Measurements from ENCODE around the gene MEIOB.

Gene MEIOB

GRCh38 chr16:1788708-1789100, 83.3 kb downstream of the MEIOB start:
- no peak overlapping the region for H3K4me2 ChIP-seq
- H4K20me1 ChIP-seq = peaks cover 91% of the 10 kb centered on the region
- TF ChIP-seq Cebpa-rat (IDR thresholded peaks at IDR 0.05) = no peak
- no peak overlapping the region for H3K9ac ChIP-seq
- H3K4me3 ChIP-seq = no peak overlapping the region
- H3K36me3 ChIP-seq = peaks cover 82% of the 10 kb centered on the region
- no peaks in the 10 kb centered on the region for H3K9me3 ChIP-seq
- no peaks in the 10 kb centered on the region for H3K27me3 ChIP-seq
- peaks cover 12% of the 10 kb centered on the region for H3K4me1 ChIP-seq
- H3K27ac ChIP-seq = no peak overlapping the region

GRCh38 chr16:1788095-1788707, 83.8 kb downstream of the MEIOB start:
- Histone ChIP-seq H3K9me3 (no peaks in the 10 kb centered on the region), H3K4me1 (peaks cover 15% of the 10 kb centered on the region), H3K27me3 (no peaks in the 10 kb centered on the region), H3K9ac (no peak overlapping the region), H3K36me3 (peaks cover 82% of the 10 kb centered on the region), H4K20me1 (peaks cover 96% of the 10 kb centered on the region), H3K27ac (no peak overlapping the region), H3K4me3 (no peak overlapping the region), H3K4me2 (no peak overlapping the region)
- no peak for TF ChIP-seq Cebpa-rat (IDR thresholded peaks at IDR 0.05)

DNA sequence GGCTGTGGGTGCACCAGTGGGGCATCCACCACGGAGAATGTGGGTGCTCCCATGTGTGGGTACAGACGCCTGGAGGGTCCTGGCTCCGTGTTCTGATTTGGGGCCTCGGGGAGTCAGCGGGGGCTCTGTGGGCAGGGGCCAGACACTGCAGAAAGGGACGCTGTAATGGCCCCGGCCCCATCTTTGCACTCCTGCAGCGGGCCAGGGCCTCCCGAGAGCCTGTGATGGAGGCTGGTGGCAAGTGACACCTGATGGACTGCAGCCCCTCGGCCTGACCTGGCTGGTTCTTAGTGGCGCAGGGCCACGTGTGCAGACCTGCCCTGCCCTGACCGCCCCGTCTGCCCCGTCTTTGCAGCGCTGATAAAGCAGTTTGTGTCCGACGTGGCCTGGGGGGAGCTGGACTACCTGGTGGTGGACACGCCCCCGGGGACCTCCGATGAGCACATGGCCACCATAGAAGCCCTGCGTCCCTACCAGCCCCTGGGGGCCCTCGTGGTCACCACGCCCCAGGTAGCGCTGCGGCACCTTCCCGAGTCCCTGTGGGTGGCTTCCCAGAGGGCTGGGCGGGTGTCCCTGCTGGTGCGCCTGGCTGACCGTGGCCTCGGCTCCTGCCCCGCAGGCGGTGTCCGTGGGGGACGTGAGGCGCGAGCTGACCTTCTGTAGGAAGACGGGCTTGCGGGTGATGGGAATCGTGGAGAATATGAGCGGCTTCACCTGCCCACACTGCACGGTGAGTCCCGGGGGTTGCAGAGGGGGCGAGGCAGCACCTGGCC, 84.5 kb downstream of the MEIOB start:
- Histone ChIP-seq H3K4me1 (peaks cover 15% of the 10 kb centered on the region), H4K20me1 (peaks cover 96% of the 10 kb centered on the region), H3K27me3 (no peaks in the 10 kb centered on the region), H3K4me3 (no peak overlapping the region), H3K9ac (no peak overlapping the region), H3K4me2 (no peak overlapping the region), H3K36me3 (peaks cover 78% of the 10 kb centered on the region), H3K9me3 (no peaks in the 10 kb centered on the region), H3K27ac (no peak overlapping the region)
- no peak for TF ChIP-seq Cebpa-rat (IDR thresholded peaks at IDR 0.05)

GRCh38 chr16:1787056-1787321, 85.0 kb downstream of the MEIOB start:
- Histone ChIP-seq H4K20me1 (peaks cover 94% of the 10 kb centered on the region), H3K9ac (no peak overlapping the region), H3K4me2 (no peak overlapping the region), H3K9me3 (no peaks in the 10 kb centered on the region), H3K27ac (no peak overlapping the region), H3K36me3 (peaks cover 73% of the 10 kb centered on the region), H3K4me3 (no peak overlapping the region), H3K27me3 (no peaks in the 10 kb centered on the region), H3K4me1 (peaks cover 15% of the 10 kb centered on the region)
- TF ChIP-seq Cebpa-rat (IDR thresholded peaks at IDR 0.05) = no peak

GRCh38 chr16:1786242-1787055, 85.5 kb downstream of the MEIOB start:
- Histone ChIP-seq H3K4me1 (peaks cover 19% of the 10 kb centered on the region), H3K9ac (no peak overlapping the region), H4K20me1 (peaks cover 94% of the 10 kb centered on the region), H3K4me2 (no peak overlapping the region), H3K27me3 (no peaks in the 10 kb centered on the region), H3K36me3 (peaks cover 68% of the 10 kb centered on the region), H3K4me3 (no peak overlapping the region), H3K27ac (no peak overlapping the region), H3K9me3 (no peaks in the 10 kb centered on the region)
- no peak for TF ChIP-seq Cebpa-rat (IDR thresholded peaks at IDR 0.05)

GRCh38 chr16:1785846-1786170, 86.2 kb downstream of the MEIOB start:
- peaks cover 66% of the 10 kb centered on the region for H3K36me3 ChIP-seq
- H3K4me2 ChIP-seq = no peak overlapping the region
- peaks cover 25% of the 10 kb centered on the region for H3K4me1 ChIP-seq
- no peak overlapping the region for H3K4me3 ChIP-seq
- no peak overlapping the region for H3K27ac ChIP-seq
- H3K27me3 ChIP-seq = no peaks in the 10 kb centered on the region
- peaks cover 94% of the 10 kb centered on the region for H4K20me1 ChIP-seq
- H3K9ac ChIP-seq = no peak overlapping the region
- no peaks in the 10 kb centered on the region for H3K9me3 ChIP-seq
- TF ChIP-seq Cebpa-rat (IDR thresholded peaks at IDR 0.05) = no peak

- no peaks in the 10 kb centered on the region for H3K9me3 ChIP-seq
- peaks cover 94% of the 10 kb centered on the region for H4K20me1 ChIP-seq
- H3K9ac ChIP-seq = no peak overlapping the region
- H3K27ac ChIP-seq = no peak overlapping the region
- TF ChIP-seq Cebpa-rat (IDR thresholded peaks at IDR 0.05) = no peak
- peaks cover 28% of the 10 kb centered on the region for H3K4me1 ChIP-seq
- H3K4me2 ChIP-seq = no peak overlapping the region
- H3K4me3 ChIP-seq = no peak overlapping the region
- H3K27me3 ChIP-seq = no peaks in the 10 kb centered on the region
- peaks cover 66% of the 10 kb centered on the region for H3K36me3 ChIP-seq
These were observed 86.8 kb downstream of the MEIOB start for GRCh38 chr16:1784977-1785845.

Data from BLaER1 (cell line).